ENCODE results near the gene MUC13. TPM values are rescaled to one million over a fixed set of nuclear protein-coding genes. Genes with fewer than 3 reads are reported as not detected.

Gene MUC13
- total and polyA plus RNA-seq, 9 of the 15 experiments (the other 6 are each of a cell fraction or from before 2014, with no cell fraction given): 0.09 TPM; not detected in 8

DNA sequence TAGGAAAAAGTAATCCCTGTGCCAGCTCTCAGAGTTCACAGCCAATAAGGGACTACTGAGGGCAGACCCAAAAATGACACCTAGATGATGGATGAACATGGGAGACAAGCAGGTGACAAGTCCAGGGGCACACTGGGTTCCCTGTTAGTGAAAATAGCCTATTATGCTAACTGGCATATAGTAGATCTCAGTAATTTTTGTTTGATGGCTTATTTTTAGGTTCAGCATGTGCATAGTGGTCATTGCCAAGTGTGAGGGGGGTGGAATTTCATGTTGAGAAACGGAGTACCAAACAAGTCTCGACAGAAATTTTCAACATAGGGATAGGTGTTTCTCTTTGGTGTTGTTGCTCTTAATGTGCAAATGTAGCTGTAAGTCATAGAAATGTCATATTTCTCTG is 41.0 kb downstream of the MUC13 start:
- CTCF ChIA-PET (ENCODE audit: low intra/inter-chr PET ratio): no interaction called here
- POLR2A ChIA-PET: no interaction called here
- TF ChIP-seq CCAR2 (IDR thresholded peaks at IDR 0.05; ENCODE audit: low read depth, low read length) (no peak), MTF1 (CRISPR knock-in tag; IDR thresholded peaks at IDR 0.05; ENCODE audit: borderline replicate concordance) (no peak), HNRNPK (IDR thresholded peaks at IDR 0.05; ENCODE audit: low read depth, low read length, poor library complexity, severe bottlenecking) (no peak), ZNF274 (IDR thresholded peaks at IDR 0.05; ENCODE audit: borderline replicate concordance, low read depth, low read length) (no peak)
- TF ChIP-seq, protein P1, sequence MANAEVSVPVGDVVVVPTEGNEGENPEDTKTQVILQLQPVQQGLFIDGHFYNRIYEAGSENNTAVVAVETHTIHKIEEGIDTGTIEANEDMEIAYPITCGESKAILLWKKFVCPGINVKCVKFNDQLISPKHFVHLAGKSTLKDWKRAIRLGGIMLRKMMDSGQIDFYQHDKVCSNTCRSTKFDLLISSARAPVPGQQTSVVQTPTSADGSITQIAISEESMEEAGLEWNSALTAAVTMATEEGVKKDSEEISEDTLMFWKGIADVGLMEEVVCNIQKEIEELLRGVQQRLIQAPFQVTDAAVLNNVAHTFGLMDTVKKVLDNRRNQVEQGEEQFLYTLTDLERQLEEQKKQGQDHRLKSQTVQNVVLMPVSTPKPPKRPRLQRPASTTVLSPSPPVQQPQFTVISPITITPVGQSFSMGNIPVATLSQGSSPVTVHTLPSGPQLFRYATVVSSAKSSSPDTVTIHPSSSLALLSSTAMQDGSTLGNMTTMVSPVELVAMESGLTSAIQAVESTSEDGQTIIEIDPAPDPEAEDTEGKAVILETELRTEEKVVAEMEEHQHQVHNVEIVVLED (CRISPR knock-in tag; IDR thresholded peaks at IDR 0.05): no peak
- TF ChIP-seq, protein P2, sequence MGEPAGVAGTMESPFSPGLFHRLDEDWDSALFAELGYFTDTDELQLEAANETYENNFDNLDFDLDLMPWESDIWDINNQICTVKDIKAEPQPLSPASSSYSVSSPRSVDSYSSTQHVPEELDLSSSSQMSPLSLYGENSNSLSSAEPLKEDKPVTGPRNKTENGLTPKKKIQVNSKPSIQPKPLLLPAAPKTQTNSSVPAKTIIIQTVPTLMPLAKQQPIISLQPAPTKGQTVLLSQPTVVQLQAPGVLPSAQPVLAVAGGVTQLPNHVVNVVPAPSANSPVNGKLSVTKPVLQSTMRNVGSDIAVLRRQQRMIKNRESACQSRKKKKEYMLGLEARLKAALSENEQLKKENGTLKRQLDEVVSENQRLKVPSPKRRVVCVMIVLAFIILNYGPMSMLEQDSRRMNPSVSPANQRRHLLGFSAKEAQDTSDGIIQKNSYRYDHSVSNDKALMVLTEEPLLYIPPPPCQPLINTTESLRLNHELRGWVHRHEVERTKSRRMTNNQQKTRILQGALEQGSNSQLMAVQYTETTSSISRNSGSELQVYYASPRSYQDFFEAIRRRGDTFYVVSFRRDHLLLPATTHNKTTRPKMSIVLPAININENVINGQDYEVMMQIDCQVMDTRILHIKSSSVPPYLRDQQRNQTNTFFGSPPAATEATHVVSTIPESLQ (CRISPR knock-in tag; IDR thresholded peaks at IDR 0.05): no peak
- no peaks in the 10 kb centered on the region for H4K20me1 ChIP-seq (replicated peaks; ENCODE audit: control insufficient read depth, insufficient read depth, low read length)
- ATAC-seq: no peak
- WGBS (ENCODE audit: insufficient coverage, low coverage, missing lambda C conversion rate): 25% methylated on average over 2 of the region's 2 CpGs
- H3K36me3 ChIP-seq (ENCODE audit: control insufficient read depth, insufficient read depth, low read length): no peaks in the 10 kb centered on the region
- no peaks in the 10 kb centered on the region for H3K79me2 ChIP-seq (ENCODE audit: control insufficient read depth, insufficient read depth, low read length)
- H3K9me3 ChIP-seq (replicated peaks; ENCODE audit: control insufficient read depth, insufficient read depth, low read depth, low read length): no peaks in the 10 kb centered on the region
- BruUV-seq (replicated peaks): no TSS peak
- no peaks in the 10 kb centered on the region; a peak in 1 of 5 replicates for H3K27me3 ChIP-seq (ENCODE audit: control insufficient read depth in 2 of 2, insufficient read depth in 2 of 2, low read length in 2 of 2)
- intact Hi-C loops (cut with micrococcal nuclease): no loop called here
- H3K4me1 ChIP-seq (replicated peaks in 1 of 2; ENCODE audit: control insufficient read depth in 2 of 2, insufficient read depth in 2 of 2, low read length in 2 of 2): no peaks in the 10 kb centered on the region
- no peak overlapping the region for H3K4me2 ChIP-seq (ENCODE audit: insufficient read depth, low read length)
- no peak overlapping the region for H2AFZ ChIP-seq (ENCODE audit: low read depth, low read length)
- H3K9me1 ChIP-seq (ENCODE audit: control insufficient read depth, insufficient read depth, low read length): no peaks in the 10 kb centered on the region
- DNase-seq (ENCODE audit: extremely low read depth in 1 of 4, low spot score in 3 of 4): no peak
- FAIRE-seq: no peak
- H3K4me3 ChIP-seq: no peak overlapping the region
- H3K9ac ChIP-seq (ENCODE audit: insufficient read depth in 1 of 2, low read depth in 2 of 2, low read length in 2 of 2): no peak overlapping the region
- in situ Hi-C loops (cut with MboI): no loop called here
- H3K27ac ChIP-seq (ENCODE audit: extremely low read depth, low read depth, low read length): no peak overlapping the region

Measured in K562 (cell line).